ENCODE data around the gene ZFR. TPM values are rescaled to one million over a fixed set of nuclear protein-coding genes. Genes with fewer than 3 reads are reported as not detected.
A peak's percentile ranks its signal among the peaks of the same experiment; 100 is the strongest.

ZFR gene
- total and polyA plus RNA-seq, 2 donors from 2014 or later, result 25.7 to 65.2 TPM

DNA sequence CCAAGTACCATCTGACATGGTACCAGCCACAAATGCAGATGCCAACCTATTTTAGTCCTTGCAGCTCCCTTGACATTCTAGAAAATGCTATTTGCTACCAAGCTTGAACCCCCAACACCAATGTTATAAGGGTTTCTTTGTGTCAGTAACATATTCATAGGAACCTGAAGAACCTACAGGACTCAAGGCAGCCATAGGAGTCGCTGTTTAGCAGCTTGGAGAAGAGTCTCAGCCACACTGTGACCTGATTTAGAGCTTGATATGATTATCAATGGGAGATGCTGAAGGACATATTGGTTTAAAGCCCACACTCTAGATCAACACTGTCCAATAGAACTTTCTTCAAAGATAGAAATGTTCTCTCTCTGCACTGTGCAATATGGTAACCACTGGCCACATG lies 6.4 kb upstream of the ZFR start:
- Histone ChIP-seq H3K36me3 (ENCODE audit: control insufficient read depth in 2 of 3, insufficient read depth in 3 of 3, low read length in 3 of 3) (no peaks in the 10 kb centered on the region), H3K4me3 (ENCODE audit: low read length in 3 of 3) (no peak overlapping the region), H3K9me3 (ENCODE audit: control insufficient read depth in 2 of 3, insufficient read depth in 1 of 3, low read length in 3 of 3) (no peaks in the 10 kb centered on the region), H3K9ac (ENCODE audit: low read length in 3 of 3) (no peak overlapping the region), H3K27me3 (ENCODE audit: control insufficient read depth, insufficient read depth, low read length) (no peaks in the 10 kb centered on the region), H3K27ac (ENCODE audit: low read depth in 2 of 2, low read length in 2 of 2) (no peak overlapping the region), H3K4me1 (ENCODE audit: control insufficient read depth in 2 of 3, insufficient read depth in 2 of 3, low read depth in 1 of 3, low read length in 3 of 3) (no peaks in the 10 kb centered on the region)
- DNase-seq (no peak), FAIRE-seq (no peak)
- TF ChIP-seq, protein P1, sequence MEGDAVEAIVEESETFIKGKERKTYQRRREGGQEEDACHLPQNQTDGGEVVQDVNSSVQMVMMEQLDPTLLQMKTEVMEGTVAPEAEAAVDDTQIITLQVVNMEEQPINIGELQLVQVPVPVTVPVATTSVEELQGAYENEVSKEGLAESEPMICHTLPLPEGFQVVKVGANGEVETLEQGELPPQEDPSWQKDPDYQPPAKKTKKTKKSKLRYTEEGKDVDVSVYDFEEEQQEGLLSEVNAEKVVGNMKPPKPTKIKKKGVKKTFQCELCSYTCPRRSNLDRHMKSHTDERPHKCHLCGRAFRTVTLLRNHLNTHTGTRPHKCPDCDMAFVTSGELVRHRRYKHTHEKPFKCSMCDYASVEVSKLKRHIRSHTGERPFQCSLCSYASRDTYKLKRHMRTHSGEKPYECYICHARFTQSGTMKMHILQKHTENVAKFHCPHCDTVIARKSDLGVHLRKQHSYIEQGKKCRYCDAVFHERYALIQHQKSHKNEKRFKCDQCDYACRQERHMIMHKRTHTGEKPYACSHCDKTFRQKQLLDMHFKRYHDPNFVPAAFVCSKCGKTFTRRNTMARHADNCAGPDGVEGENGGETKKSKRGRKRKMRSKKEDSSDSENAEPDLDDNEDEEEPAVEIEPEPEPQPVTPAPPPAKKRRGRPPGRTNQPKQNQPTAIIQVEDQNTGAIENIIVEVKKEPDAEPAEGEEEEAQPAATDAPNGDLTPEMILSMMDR (IDR thresholded peaks at IDR 0.05; ENCODE audit: borderline replicate concordance, extremely low read depth, insufficient read depth), result no peak
- intact Hi-C loops (cut with DNase I), result no loop called here

DNA sequence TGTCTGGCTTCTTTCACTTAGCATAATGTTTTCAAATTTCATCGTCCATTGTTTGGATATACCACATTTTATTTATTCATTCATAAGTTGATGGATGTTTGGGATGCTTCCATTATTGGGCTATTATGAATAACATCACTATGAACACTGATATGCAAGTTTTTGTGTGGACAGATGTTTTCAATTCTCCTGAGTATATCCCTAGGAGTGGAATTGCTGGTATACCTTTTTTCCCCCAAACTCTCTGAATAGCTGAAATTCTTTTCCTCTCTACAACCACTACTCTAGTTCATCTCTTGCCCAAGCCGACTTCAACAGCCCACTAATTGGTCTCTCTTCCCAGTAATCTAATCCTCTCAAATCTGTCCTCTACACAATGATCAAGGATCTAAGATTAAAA lies 4.7 kb upstream of the ZFR start:
- Histone ChIP-seq H3K4me1 (ENCODE audit: control insufficient read depth in 2 of 3, insufficient read depth in 2 of 3, low read depth in 1 of 3, low read length in 3 of 3) (peaks cover 0 to 4% (median 0%) of the 10 kb centered on the region in 3 donors), H3K27ac (ENCODE audit: low read depth in 2 of 2, low read length in 2 of 2) (no peak overlapping the region), H3K9ac (ENCODE audit: low read length in 3 of 3) (no peak overlapping the region), H3K36me3 (ENCODE audit: control insufficient read depth in 2 of 3, insufficient read depth in 3 of 3, low read length in 3 of 3) (no peaks in the 10 kb centered on the region), H3K27me3 (ENCODE audit: control insufficient read depth, insufficient read depth, low read length) (no peaks in the 10 kb centered on the region), H3K9me3 (ENCODE audit: control insufficient read depth in 2 of 3, insufficient read depth in 1 of 3, low read length in 3 of 3) (no peaks in the 10 kb centered on the region), H3K4me3 (ENCODE audit: low read length in 3 of 3) (no peak overlapping the region)
- TF ChIP-seq, protein P1 (IDR thresholded peaks at IDR 0.05; ENCODE audit: borderline replicate concordance, extremely low read depth, insufficient read depth), result no peak
- intact Hi-C loops (cut with DNase I), result no loop called here
- no peak for FAIRE-seq
- no peak for DNase-seq

DNA sequence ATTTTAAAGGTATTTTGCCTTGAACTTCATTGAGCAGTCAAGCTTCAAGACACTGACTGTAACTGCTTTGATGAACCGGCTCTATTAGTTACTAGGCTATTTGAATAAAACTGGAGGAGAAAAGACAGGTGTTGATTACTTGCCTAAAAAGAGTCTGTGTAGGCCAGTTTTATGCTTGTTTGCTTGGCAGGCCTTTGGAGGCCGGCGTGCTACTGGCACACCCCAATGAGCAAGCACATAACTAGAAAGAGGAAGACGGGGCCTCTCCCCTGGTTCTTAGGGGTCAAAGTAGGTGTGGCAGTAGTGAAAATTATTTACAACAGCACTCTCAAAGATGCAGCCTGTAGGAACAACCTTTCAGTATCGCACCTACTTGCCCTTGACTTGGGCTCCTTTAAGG lies 2.1 kb upstream of the ZFR start:
- no peak overlapping the region for H3K27ac ChIP-seq (ENCODE audit: low read depth in 2 of 2, low read length in 2 of 2)
- intact Hi-C loops (cut with DNase I), result no loop called here
- H3K27me3 ChIP-seq (ENCODE audit: control insufficient read depth, insufficient read depth, low read length), result no peaks in the 10 kb centered on the region
- no peak overlapping the region for H3K4me3 ChIP-seq (ENCODE audit: low read length in 3 of 3)
- TF ChIP-seq, protein P1 (IDR thresholded peaks at IDR 0.05; ENCODE audit: borderline replicate concordance, extremely low read depth, insufficient read depth), result no peak
- DNase-seq (peak in 3 of 5 donors; percentile 23 to 65 (median 54)), FAIRE-seq (no peak)
- H3K36me3 ChIP-seq (ENCODE audit: control insufficient read depth in 2 of 3, insufficient read depth in 3 of 3, low read length in 3 of 3), result no peaks in the 10 kb centered on the region
- H3K4me1 ChIP-seq (ENCODE audit: control insufficient read depth in 2 of 3, insufficient read depth in 2 of 3, low read depth in 1 of 3, low read length in 3 of 3), result peaks cover 0 to 6% (median 5%) of the 10 kb centered on the region in 3 donors
- H3K9me3 ChIP-seq (ENCODE audit: control insufficient read depth in 2 of 3, insufficient read depth in 1 of 3, low read length in 3 of 3), result no peaks in the 10 kb centered on the region
- no peak overlapping the region for H3K9ac ChIP-seq (ENCODE audit: low read length in 3 of 3)

Measured in kidney (tissue), 14 donors.